K562 (cell line): ENCODE results near the gene METTL2B. TPM values are rescaled to one million over a fixed set of nuclear protein-coding genes. Genes with fewer than 3 reads are reported as not detected.

ENCODE experiments used
- IFI16 ChIP-seq: fragments of 250-450 bp; sonication (Bioruptor Pico); IDR thresholded peaks from 2 replicates; pipeline ENCODE4 v2.1.2; 2022; ENCODE audit warnings: mild to moderate bottlenecking, inconsistent platforms
- LCOR ChIP-seq: sonication (generic); formaldehyde crosslinking; IDR thresholded peaks from 2 replicates; pipeline ENCODE4 v1.8.0; 2022; ENCODE audit warnings: mild to moderate bottlenecking, missing genetic modification reagents
- MAZ ChIP-seq, 2 experiments: fragments of 450-650 bp in 1 of 2; sonication (generic) in 1 of 2; formaldehyde crosslinking; IDR thresholded peaks in 1 of 2; conservative IDR thresholded peaks in 1 of 2; 2 replicates each; pipeline versions ENCODE4 v1.4.0 to v1.5.0; 2020; ENCODE audit warnings: mild to moderate bottlenecking in 1 of 2, missing genetic modification reagents in 1 of 2
- PRPF4 ChIP-seq: fragments of 200-400 bp; formaldehyde crosslinking; IDR thresholded peaks from one replicate; pipeline ENCODE4 v1.6.1; 2017; ENCODE audit warnings: low read length, low read depth, mild to moderate bottlenecking; ENCODE audit not compliant: insufficient read depth, poor library complexity, severe bottlenecking
- SMAD3 ChIP-seq: fragments of 450-650 bp; formaldehyde crosslinking; conservative IDR thresholded peaks from 2 replicates; pipeline ENCODE4 v1.4.0; 2020; ENCODE audit warnings: mild to moderate bottlenecking
- SRF ChIP-seq, 2 experiments: fragments of 250-450, 450-650 bp in 1 of 2; sonication (Bioruptor Pico) in 1 of 2; sonication (generic) in 1 of 2; formaldehyde crosslinking; IDR thresholded peaks; 2 replicates each; pipeline versions ENCODE4 v1.5.0 to v1.5.1; 2020 to 2022; ENCODE audit warnings: mild to moderate bottlenecking in 1 of 2, missing genetic modification reagents in 1 of 2
- polyA plus RNA-seq, 8 experiments: library from polyadenylated mRNA; depleted of rRNA in 4 of 8; stranded (reverse) in 5 of 8; unstranded in 3 of 8; fragments of >200 nt; fragmentation: Nextera tagmentation in 2 of 8; fragmentation: Illumina TruSeq in 1 of 8; extraction: Ambion mirVana in 2 of 8; extraction: Trizol in 1 of 8; gene quantifications; 2 replicates each; pipeline versions ENCODE4 v1.2.1 to v1.2.3, GENCODE V29; 2011 to 2014; ENCODE audit warnings: inconsistent platforms in 1 of 8, missing spikeins in 1 of 8
- total RNA-seq, 7 experiments: library from RNA; depleted of rRNA in 6 of 7; stranded (reverse); fragments of >200 nt in 6 of 7; fragmentation: Illumina TruSeq in 2 of 7; extraction: Trizol in 2 of 7; gene quantifications; 2 replicates each; pipeline versions ENCODE4 v1.2.1 to v1.2.3, GENCODE V29; 2011 to 2021; ENCODE audit warnings: low replicate concordance in 1 of 7
- TF ChIP-seq, protein P1 (sequence below): fragments of 450-650 bp; IDR thresholded peaks from 2 replicates; pipeline ENCODE4 v1.6.1; 2016; ENCODE audit warnings: mild to moderate bottlenecking, moderate library complexity
- TF ChIP-seq, protein P2 (sequence below): fragments of 450-650 bp; formaldehyde crosslinking; IDR thresholded peaks from 2 replicates; pipeline ENCODE4 v1.4.0; 2020; ENCODE audit warnings: mild to moderate bottlenecking, moderate library complexity
- TF ChIP-seq, protein P3 (sequence below): fragments of 450-650 bp; IDR thresholded peaks from 2 replicates; pipeline ENCODE4 v1.6.1; 2017; ENCODE audit warnings: antibody characterized with exemption, mild to moderate bottlenecking

METTL2B gene
- total and polyA plus RNA-seq, 9 of the 15 experiments (the other 6 are each of a cell fraction or from before 2014, with no cell fraction given), result 35.9 to 95.7 (median 79.2) TPM

DNA sequence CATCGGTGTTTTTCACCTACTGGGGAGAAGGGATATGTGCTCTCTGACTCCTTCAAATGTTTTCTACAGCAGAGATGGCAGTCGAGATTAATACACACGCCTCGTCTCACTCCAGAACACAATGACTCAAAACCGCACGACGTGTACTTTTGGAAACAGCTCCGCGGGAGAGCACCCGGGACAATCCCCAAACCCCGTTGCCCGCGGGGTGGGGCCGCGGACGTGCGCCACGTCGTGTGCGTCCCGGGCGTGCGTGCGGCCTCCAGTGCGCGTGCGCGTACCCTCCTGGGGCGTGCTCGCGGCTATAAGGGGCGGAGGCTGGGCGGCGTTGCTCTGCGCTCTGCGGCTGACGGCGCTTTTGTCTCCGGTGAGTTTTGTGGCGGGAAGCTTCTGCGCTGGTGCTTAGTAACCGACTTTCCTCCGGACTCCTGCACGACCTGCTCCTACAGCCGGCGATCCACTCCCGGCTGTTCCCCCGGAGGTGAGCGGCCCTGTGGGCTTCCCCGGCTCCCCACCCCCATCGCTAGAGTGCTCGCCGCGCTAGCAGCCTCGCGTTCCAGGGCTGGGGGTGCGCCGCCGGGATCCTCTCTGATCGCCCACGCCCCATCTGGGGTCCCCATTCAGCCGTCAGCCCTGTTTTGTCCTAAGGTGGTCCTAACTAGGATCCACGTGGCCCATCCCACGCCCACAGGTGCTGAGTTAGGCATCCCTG is 20.8 kb upstream of the METTL2B start, which contains the start of gene HILPDA (continued):
- TF ChIP-seq, protein P1, sequence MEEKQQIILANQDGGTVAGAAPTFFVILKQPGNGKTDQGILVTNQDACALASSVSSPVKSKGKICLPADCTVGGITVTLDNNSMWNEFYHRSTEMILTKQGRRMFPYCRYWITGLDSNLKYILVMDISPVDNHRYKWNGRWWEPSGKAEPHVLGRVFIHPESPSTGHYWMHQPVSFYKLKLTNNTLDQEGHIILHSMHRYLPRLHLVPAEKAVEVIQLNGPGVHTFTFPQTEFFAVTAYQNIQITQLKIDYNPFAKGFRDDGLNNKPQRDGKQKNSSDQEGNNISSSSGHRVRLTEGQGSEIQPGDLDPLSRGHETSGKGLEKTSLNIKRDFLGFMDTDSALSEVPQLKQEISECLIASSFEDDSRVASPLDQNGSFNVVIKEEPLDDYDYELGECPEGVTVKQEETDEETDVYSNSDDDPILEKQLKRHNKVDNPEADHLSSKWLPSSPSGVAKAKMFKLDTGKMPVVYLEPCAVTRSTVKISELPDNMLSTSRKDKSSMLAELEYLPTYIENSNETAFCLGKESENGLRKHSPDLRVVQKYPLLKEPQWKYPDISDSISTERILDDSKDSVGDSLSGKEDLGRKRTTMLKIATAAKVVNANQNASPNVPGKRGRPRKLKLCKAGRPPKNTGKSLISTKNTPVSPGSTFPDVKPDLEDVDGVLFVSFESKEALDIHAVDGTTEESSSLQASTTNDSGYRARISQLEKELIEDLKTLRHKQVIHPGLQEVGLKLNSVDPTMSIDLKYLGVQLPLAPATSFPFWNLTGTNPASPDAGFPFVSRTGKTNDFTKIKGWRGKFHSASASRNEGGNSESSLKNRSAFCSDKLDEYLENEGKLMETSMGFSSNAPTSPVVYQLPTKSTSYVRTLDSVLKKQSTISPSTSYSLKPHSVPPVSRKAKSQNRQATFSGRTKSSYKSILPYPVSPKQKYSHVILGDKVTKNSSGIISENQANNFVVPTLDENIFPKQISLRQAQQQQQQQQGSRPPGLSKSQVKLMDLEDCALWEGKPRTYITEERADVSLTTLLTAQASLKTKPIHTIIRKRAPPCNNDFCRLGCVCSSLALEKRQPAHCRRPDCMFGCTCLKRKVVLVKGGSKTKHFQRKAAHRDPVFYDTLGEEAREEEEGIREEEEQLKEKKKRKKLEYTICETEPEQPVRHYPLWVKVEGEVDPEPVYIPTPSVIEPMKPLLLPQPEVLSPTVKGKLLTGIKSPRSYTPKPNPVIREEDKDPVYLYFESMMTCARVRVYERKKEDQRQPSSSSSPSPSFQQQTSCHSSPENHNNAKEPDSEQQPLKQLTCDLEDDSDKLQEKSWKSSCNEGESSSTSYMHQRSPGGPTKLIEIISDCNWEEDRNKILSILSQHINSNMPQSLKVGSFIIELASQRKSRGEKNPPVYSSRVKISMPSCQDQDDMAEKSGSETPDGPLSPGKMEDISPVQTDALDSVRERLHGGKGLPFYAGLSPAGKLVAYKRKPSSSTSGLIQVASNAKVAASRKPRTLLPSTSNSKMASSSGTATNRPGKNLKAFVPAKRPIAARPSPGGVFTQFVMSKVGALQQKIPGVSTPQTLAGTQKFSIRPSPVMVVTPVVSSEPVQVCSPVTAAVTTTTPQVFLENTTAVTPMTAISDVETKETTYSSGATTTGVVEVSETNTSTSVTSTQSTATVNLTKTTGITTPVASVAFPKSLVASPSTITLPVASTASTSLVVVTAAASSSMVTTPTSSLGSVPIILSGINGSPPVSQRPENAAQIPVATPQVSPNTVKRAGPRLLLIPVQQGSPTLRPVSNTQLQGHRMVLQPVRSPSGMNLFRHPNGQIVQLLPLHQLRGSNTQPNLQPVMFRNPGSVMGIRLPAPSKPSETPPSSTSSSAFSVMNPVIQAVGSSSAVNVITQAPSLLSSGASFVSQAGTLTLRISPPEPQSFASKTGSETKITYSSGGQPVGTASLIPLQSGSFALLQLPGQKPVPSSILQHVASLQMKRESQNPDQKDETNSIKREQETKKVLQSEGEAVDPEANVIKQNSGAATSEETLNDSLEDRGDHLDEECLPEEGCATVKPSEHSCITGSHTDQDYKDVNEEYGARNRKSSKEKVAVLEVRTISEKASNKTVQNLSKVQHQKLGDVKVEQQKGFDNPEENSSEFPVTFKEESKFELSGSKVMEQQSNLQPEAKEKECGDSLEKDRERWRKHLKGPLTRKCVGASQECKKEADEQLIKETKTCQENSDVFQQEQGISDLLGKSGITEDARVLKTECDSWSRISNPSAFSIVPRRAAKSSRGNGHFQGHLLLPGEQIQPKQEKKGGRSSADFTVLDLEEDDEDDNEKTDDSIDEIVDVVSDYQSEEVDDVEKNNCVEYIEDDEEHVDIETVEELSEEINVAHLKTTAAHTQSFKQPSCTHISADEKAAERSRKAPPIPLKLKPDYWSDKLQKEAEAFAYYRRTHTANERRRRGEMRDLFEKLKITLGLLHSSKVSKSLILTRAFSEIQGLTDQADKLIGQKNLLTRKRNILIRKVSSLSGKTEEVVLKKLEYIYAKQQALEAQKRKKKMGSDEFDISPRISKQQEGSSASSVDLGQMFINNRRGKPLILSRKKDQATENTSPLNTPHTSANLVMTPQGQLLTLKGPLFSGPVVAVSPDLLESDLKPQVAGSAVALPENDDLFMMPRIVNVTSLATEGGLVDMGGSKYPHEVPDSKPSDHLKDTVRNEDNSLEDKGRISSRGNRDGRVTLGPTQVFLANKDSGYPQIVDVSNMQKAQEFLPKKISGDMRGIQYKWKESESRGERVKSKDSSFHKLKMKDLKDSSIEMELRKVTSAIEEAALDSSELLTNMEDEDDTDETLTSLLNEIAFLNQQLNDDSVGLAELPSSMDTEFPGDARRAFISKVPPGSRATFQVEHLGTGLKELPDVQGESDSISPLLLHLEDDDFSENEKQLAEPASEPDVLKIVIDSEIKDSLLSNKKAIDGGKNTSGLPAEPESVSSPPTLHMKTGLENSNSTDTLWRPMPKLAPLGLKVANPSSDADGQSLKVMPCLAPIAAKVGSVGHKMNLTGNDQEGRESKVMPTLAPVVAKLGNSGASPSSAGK, result peak; percentile 97
- 0 out of 4 replicates have a peak, but pooled peaks of 1 of the 2 experiments have one; percentile 48 for TF ChIP-seq SRF (CRISPR knock-in tag; IDR thresholded peaks at IDR 0.05)
- TF ChIP-seq, protein P2, sequence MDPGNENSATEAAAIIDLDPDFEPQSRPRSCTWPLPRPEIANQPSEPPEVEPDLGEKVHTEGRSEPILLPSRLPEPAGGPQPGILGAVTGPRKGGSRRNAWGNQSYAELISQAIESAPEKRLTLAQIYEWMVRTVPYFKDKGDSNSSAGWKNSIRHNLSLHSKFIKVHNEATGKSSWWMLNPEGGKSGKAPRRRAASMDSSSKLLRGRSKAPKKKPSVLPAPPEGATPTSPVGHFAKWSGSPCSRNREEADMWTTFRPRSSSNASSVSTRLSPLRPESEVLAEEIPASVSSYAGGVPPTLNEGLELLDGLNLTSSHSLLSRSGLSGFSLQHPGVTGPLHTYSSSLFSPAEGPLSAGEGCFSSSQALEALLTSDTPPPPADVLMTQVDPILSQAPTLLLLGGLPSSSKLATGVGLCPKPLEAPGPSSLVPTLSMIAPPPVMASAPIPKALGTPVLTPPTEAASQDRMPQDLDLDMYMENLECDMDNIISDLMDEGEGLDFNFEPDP, result no peak
- TF ChIP-seq IFI16 (CRISPR knock-in tag), result no peak
- TF ChIP-seq LCOR (CRISPR knock-in tag), result peak; percentile 78
- TF ChIP-seq, protein P3, sequence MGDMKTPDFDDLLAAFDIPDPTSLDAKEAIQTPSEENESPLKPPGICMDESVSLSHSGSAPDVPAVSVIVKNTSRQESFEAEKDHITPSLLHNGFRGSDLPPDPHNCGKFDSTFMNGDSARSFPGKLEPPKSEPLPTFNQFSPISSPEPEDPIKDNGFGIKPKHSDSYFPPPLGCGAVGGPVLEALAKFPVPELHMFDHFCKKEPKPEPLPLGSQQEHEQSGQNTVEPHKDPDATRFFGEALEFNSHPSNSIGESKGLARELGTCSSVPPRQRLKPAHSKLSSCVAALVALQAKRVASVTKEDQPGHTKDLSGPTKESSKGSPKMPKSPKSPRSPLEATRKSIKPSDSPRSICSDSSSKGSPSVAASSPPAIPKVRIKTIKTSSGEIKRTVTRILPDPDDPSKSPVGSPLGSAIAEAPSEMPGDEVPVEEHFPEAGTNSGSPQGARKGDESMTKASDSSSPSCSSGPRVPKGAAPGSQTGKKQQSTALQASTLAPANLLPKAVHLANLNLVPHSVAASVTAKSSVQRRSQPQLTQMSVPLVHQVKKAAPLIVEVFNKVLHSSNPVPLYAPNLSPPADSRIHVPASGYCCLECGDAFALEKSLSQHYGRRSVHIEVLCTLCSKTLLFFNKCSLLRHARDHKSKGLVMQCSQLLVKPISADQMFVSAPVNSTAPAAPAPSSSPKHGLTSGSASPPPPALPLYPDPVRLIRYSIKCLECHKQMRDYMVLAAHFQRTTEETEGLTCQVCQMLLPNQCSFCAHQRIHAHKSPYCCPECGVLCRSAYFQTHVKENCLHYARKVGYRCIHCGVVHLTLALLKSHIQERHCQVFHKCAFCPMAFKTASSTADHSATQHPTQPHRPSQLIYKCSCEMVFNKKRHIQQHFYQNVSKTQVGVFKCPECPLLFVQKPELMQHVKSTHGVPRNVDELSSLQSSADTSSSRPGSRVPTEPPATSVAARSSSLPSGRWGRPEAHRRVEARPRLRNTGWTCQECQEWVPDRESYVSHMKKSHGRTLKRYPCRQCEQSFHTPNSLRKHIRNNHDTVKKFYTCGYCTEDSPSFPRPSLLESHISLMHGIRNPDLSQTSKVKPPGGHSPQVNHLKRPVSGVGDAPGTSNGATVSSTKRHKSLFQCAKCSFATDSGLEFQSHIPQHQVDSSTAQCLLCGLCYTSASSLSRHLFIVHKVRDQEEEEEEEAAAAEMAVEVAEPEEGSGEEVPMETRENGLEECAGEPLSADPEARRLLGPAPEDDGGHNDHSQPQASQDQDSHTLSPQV, result peak; percentile 93
- no peak for TF ChIP-seq PRPF4
- TF ChIP-seq MAZ (CRISPR knock-in tag; conservative IDR thresholded peaks at IDR 0.05 in 1 of 2, IDR thresholded peaks at IDR 0.05 in 1 of 2), result peak; percentile 91 to 94
- TF ChIP-seq SMAD3 (CRISPR knock-in tag), result no peak
